Ascending aorta (tissue), 2 donors: Measurements from ENCODE around the gene GRM7. TPM values are rescaled to one million over a fixed set of nuclear protein-coding genes. Genes with fewer than 3 reads are reported as not detected.

ENCODE experiments used
- DNase-seq, 2 donors: peaks; one replicate each; pipeline ENCODE4 v3.0.0-alpha.2; 2019; ENCODE audit warnings: low spot score in 2 of 2
- H3K27ac ChIP-seq, 2 donors: fragments of 200-600 bp; sonication (generic); one replicate each; pipeline ENCODE4 v1.5.1; 2016 to 2017; ENCODE audit warnings: mild to moderate bottlenecking in 1 of 2
- H3K27me3 ChIP-seq: fragments of 200-600 bp; sonication (generic); one replicate; pipeline ENCODE4 v1.5.1; 2017
- H3K36me3 ChIP-seq, 2 donors: fragments of 200-600 bp; sonication (generic); one replicate each; pipeline ENCODE4 v1.5.1; 2016
- H3K4me1 ChIP-seq, 2 donors: fragments of 200-600 bp; sonication (generic); one replicate each; pipeline ENCODE4 v1.5.1; 2016 to 2017; ENCODE audit warnings: mild to moderate bottlenecking in 1 of 2
- H3K4me3 ChIP-seq, 2 donors: fragments of 200-600 bp; sonication (generic); one replicate each; pipeline ENCODE4 v1.5.1; 2016 to 2017; ENCODE audit warnings: mild to moderate bottlenecking in 1 of 2
- H3K9me3 ChIP-seq, 2 donors: fragments of 200-600 bp; sonication (generic); one replicate each; pipeline ENCODE4 v1.5.1; 2016
- CTCF ChIP-seq, 3 experiments: fragments of 200-600 bp in 2 of 3; fragments of 450-650 bp in 1 of 3; sonication (generic) in 2 of 3; IDR thresholded peaks; one replicate each; pipeline ENCODE4 v1.5.1; 2016 to 2019; ENCODE audit warnings: antibody characterized with exemption in 3 of 3, mild to moderate bottlenecking in 1 of 3, moderate library complexity in 1 of 3
- intact Hi-C: fragments of 100-400 bp; cut with DNase I; formaldehyde crosslinking; loops from one replicate; pipeline ENCODE4 v1.15.1; 2023
- total RNA-seq: library from RNA; depleted of rRNA; stranded (reverse); fragments of >200 nt; gene quantifications from one replicate; pipeline ENCODE4 v1.1.0, GENCODE V29; 2016

The GRM7 gene
- total RNA-seq, 1 donor from 2014 or later = 4.8 TPM

GRCh38 chr3:7293286-7293685, 432.4 kb downstream of the GRM7 start:
- H3K9me3 ChIP-seq = no peaks in the 10 kb centered on the region
- DNase-seq = no peak
- no peaks in the 10 kb centered on the region for H3K4me1 ChIP-seq
- no peaks in the 10 kb centered on the region for H3K36me3 ChIP-seq
- H3K27ac ChIP-seq = no peak overlapping the region
- no peaks in the 10 kb centered on the region for H3K27me3 ChIP-seq
- no peak for TF ChIP-seq CTCF (IDR thresholded peaks at IDR 0.05)
- no peak overlapping the region for H3K4me3 ChIP-seq
- intact Hi-C loops = no loop called here

- no peak overlapping the region for H3K27ac ChIP-seq
- intact Hi-C loops = no loop called here
- no peak for TF ChIP-seq CTCF (IDR thresholded peaks at IDR 0.05)
These were observed 444.6 kb downstream of the GRM7 start for GRCh38 chr3:7305561-7305960.

GRCh38 chr3:7306901-7307300, 446.0 kb downstream of the GRM7 start:
- intact Hi-C loops = no loop called here
- peaks cover 0 to 23% of the 10 kb centered on the region in 2 donors for H3K4me1 ChIP-seq
- H3K9me3 ChIP-seq = no peaks in the 10 kb centered on the region
- no peak overlapping the region for H3K4me3 ChIP-seq
- no peak for DNase-seq
- no peak for TF ChIP-seq CTCF (IDR thresholded peaks at IDR 0.05)
- no peaks in the 10 kb centered on the region for H3K27me3 ChIP-seq
- no peaks in the 10 kb centered on the region for H3K36me3 ChIP-seq
- H3K27ac ChIP-seq = no peak overlapping the region

More at GRCh38 chr3:7305561-7305960, 444.6 kb downstream of the GRM7 start:
- H3K27me3 ChIP-seq = no peaks in the 10 kb centered on the region
- no peak for DNase-seq
- no peak overlapping the region for H3K4me3 ChIP-seq
- H3K9me3 ChIP-seq = no peaks in the 10 kb centered on the region
- H3K4me1 ChIP-seq = peaks cover 0 to 23% of the 10 kb centered on the region in 2 donors
- H3K36me3 ChIP-seq = no peaks in the 10 kb centered on the region

GRCh38 chr3:7307410-7307809, 446.5 kb downstream of the GRM7 start:
- intact Hi-C loops = no loop called here
- Histone ChIP-seq H3K9me3 (no peaks in the 10 kb centered on the region), H3K4me1 (peaks cover 0 to 23% of the 10 kb centered on the region in 2 donors), H3K4me3 (no peak overlapping the region), H3K27me3 (no peaks in the 10 kb centered on the region), H3K36me3 (no peaks in the 10 kb centered on the region), H3K27ac (no peak overlapping the region)
- DNase-seq = no peak
- no peak for TF ChIP-seq CTCF (IDR thresholded peaks at IDR 0.05)

GRCh38 chr3:7309641-7310102, 448.8 kb downstream of the GRM7 start:
- TF ChIP-seq CTCF (IDR thresholded peaks at IDR 0.05) = no peak
- Histone ChIP-seq H3K9me3 (no peaks in the 10 kb centered on the region), H3K4me1 (peaks cover 0 to 23% of the 10 kb centered on the region in 2 donors), H3K4me3 (no peak overlapping the region), H3K36me3 (no peaks in the 10 kb centered on the region), H3K27ac (no peak overlapping the region), H3K27me3 (no peaks in the 10 kb centered on the region)
- peak in 1 of 2 donors; percentile 73 for DNase-seq
- intact Hi-C loops = no loop called here

GRCh38 chr3:7315037-7315436, 454.1 kb downstream of the GRM7 start:
- no peaks in the 10 kb centered on the region for H3K4me1 ChIP-seq
- H3K36me3 ChIP-seq = no peaks in the 10 kb centered on the region
- no peak overlapping the region for H3K4me3 ChIP-seq
- H3K27ac ChIP-seq = no peak overlapping the region
- H3K9me3 ChIP-seq = no peaks in the 10 kb centered on the region
- H3K27me3 ChIP-seq = no peaks in the 10 kb centered on the region
- DNase-seq = no peak
- TF ChIP-seq CTCF (IDR thresholded peaks at IDR 0.05) = no peak
- intact Hi-C loops = no loop called here
